Osteocyte (in vitro differentiated cells): ENCODE data around the gene APBB2. TPM values are rescaled to one million over a fixed set of nuclear protein-coding genes. Genes with fewer than 3 reads are reported as not detected.
A peak's percentile ranks its signal among the peaks of the same experiment; 100 is the strongest.

Experiments
- DNase-seq: peaks from one replicate; pipeline ENCODE4 v3.0.0; 2021; ENCODE audit warnings: mixed read lengths; ENCODE audit not compliant: unreplicated experiment; ENCODE audit errors: extremely low spot score
- H3K27ac Mint-ChIP-seq: one replicate; pipeline ENCODE4 v1.8.0; 2021; ENCODE audit warnings: mild to moderate bottlenecking, mixed read lengths; ENCODE audit not compliant: unreplicated experiment
- H3K27me3 Mint-ChIP-seq: one replicate; pipeline ENCODE4 v1.8.0; 2021; ENCODE audit warnings: mixed read lengths; ENCODE audit not compliant: unreplicated experiment
- H3K36me3 Mint-ChIP-seq: one replicate; pipeline ENCODE4 v1.8.0; 2021; ENCODE audit warnings: mixed read lengths; ENCODE audit not compliant: unreplicated experiment
- H3K4me1 Mint-ChIP-seq: one replicate; pipeline ENCODE4 v1.8.0; 2021; ENCODE audit warnings: mixed read lengths; ENCODE audit not compliant: unreplicated experiment
- H3K4me3 Mint-ChIP-seq: one replicate; pipeline ENCODE4 v1.8.0; 2021; ENCODE audit warnings: mild to moderate bottlenecking, moderate library complexity, mixed read lengths; ENCODE audit not compliant: unreplicated experiment
- H3K9me3 Mint-ChIP-seq: one replicate; pipeline ENCODE4 v1.8.0; 2021; ENCODE audit warnings: mixed read lengths; ENCODE audit not compliant: unreplicated experiment
- total RNA-seq: library from RNA; stranded (reverse); gene quantifications from 2 replicates; pipeline ENCODE4 v1.2.1, GENCODE V29; 2021
- TF ChIP-seq, protein P1 (sequence below): fragments of 200-600 bp; sonication (generic); IDR thresholded peaks from 2 replicates; pipeline ENCODE4 v1.5.0; 2021; ENCODE audit warnings: antibody characterized with exemption, mild to moderate bottlenecking, moderate library complexity

APBB2 gene
- total RNA-seq, 1 donor from 2014 or later: 56.2 TPM

DNA sequence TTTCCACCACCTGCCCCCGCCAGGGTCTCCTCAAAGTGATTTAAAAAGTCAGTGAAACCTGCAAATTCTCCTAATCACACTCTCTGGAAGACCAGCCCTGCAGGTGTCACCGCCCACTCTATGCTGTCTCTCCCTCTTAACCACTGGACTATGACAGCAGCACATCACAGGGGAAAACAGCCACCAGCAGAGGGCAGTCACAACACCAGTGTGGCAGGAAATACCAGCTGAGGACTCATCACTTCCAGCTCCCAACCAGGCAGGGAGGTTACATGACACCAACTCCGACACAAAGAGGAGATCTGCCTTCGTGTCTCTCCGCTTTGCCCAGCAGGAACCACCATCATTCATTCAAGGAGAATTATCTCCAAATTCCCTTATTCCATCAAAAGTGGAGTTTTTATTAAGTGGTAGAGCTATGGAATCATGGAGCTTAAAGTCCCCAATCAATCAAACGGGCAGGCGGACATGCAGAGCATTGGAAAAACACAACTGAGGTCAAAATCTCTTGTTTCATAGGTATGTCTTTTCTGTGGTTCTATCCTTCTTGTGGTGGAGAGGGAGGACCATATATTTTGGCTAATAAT lies 373.3 kb downstream of the APBB2 start:
- DNase-seq: peak; percentile 88
- H3K27me3 Mint-ChIP-seq: no peaks in the 10 kb centered on the region
- TF ChIP-seq, protein P1, sequence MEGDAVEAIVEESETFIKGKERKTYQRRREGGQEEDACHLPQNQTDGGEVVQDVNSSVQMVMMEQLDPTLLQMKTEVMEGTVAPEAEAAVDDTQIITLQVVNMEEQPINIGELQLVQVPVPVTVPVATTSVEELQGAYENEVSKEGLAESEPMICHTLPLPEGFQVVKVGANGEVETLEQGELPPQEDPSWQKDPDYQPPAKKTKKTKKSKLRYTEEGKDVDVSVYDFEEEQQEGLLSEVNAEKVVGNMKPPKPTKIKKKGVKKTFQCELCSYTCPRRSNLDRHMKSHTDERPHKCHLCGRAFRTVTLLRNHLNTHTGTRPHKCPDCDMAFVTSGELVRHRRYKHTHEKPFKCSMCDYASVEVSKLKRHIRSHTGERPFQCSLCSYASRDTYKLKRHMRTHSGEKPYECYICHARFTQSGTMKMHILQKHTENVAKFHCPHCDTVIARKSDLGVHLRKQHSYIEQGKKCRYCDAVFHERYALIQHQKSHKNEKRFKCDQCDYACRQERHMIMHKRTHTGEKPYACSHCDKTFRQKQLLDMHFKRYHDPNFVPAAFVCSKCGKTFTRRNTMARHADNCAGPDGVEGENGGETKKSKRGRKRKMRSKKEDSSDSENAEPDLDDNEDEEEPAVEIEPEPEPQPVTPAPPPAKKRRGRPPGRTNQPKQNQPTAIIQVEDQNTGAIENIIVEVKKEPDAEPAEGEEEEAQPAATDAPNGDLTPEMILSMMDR: peak; percentile 69
- H3K4me1 Mint-ChIP-seq: peaks cover 14% of the 10 kb centered on the region
- no peaks in the 10 kb centered on the region for H3K9me3 Mint-ChIP-seq
- no peaks in the 10 kb centered on the region for H3K36me3 Mint-ChIP-seq
- H3K4me3 Mint-ChIP-seq: no peak overlapping the region
- peak overlapping the region; percentile 71 for H3K27ac Mint-ChIP-seq

DNA sequence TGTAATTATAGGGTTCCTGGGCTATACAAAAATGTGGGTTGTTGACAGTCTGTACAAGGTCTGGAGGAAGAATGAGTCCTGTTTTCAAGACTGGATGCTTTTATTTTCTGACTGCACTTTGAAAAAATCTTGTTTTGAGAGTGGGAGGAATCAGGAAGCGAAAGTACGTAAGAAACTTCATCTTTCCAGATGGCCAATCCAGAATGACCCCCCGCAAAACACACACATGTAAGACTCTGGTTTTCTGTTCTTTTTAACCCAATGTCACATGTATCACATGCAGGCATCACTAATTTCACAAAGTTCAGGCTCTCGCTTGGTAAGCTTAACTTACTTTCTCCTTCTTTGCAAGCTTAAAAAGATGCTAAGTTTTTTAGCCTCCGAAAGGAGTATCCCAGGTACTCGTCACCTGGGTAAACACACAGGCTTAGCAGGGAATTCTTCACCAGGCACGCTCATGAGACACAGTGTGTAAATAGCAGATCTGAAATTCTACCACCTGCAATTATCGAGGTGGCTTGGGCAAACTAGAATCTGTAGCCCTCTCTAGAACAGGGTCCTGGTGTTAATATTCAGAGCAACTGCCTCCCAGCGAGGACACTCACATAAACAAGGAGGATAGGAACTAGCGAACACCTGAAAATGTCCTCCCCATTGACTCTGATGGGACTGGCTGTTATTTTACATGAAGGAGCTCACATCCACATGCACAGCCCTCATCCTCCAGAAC lies 373.9 kb downstream of the APBB2 start:
- Mint-ChIP-seq H3K36me3 (peaks cover 2% of the 10 kb centered on the region), H3K4me3 (no peak overlapping the region), H3K27ac (no peak overlapping the region), H3K4me1 (peaks cover 13% of the 10 kb centered on the region), H3K27me3 (no peaks in the 10 kb centered on the region), H3K9me3 (no peaks in the 10 kb centered on the region)
- no peak for DNase-seq
- TF ChIP-seq, protein P1: no peak

DNA sequence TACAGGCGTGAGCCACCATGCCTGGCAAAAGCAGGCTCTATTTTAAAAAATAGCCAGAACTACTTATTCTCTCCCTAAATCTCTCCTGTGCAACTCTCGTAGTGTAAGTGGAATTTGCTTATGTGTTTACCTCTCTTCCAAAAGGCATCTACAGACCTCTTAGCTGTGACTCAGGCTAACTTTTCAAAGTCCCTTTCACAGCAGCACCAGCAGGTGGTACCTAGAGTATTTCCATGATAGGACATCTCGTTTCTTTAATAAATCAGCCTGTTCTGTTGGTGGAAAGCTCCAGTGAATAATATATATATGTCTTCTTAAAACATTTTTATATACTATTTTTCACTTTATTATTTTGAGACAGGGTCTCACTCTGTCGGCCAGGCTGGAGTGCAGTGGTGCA lies 375.6 kb downstream of the APBB2 start:
- no peaks in the 10 kb centered on the region for H3K9me3 Mint-ChIP-seq
- H3K4me3 Mint-ChIP-seq: no peak overlapping the region
- no peak overlapping the region for H3K27ac Mint-ChIP-seq
- DNase-seq: no peak
- peaks cover 13% of the 10 kb centered on the region for H3K4me1 Mint-ChIP-seq
- H3K36me3 Mint-ChIP-seq: peaks cover 2% of the 10 kb centered on the region
- TF ChIP-seq, protein P1: no peak
- no peaks in the 10 kb centered on the region for H3K27me3 Mint-ChIP-seq

DNA sequence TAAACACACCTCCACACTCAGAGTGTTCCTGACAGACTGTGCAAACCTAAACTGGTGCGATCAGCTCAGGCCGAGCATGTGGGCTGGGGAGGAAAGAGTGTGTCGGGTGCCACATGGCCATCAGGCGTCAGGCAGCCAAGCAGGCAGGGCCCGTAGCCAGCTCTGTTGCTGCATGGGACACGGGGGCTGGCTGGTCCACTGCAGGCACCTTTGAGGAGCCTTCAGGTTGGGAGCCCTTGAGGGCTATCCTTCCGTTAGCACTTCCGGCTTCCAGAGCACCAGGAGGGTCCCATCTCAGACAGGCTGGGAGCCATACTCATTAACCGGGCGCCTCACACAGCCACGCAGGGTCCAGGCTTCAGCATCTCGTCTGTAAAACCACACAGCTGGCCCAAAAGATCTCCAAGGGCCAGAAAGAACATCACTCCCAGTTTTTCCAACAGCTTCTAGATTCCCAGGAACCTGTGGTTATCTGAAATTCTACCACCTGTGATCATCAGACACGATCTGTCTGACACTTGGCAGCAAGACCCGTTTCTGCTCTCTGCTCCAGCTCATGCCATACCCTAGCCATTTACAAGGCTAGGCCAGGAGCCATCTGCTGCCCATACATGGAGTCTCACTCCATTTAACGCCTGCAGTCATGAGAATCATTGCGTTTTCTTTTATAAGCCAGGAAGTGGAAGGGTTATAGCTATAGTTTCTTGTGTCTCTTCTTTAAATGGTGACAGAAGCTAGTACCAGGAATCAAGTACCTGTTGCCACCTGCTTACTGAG lies 377.1 kb downstream of the APBB2 start:
- Mint-ChIP-seq H3K27ac (no peak overlapping the region), H3K4me1 (peaks cover 6% of the 10 kb centered on the region), H3K36me3 (peaks cover 5% of the 10 kb centered on the region), H3K4me3 (no peak overlapping the region), H3K9me3 (no peaks in the 10 kb centered on the region), H3K27me3 (no peaks in the 10 kb centered on the region)
- TF ChIP-seq, protein P1: no peak
- DNase-seq: no peak

DNA sequence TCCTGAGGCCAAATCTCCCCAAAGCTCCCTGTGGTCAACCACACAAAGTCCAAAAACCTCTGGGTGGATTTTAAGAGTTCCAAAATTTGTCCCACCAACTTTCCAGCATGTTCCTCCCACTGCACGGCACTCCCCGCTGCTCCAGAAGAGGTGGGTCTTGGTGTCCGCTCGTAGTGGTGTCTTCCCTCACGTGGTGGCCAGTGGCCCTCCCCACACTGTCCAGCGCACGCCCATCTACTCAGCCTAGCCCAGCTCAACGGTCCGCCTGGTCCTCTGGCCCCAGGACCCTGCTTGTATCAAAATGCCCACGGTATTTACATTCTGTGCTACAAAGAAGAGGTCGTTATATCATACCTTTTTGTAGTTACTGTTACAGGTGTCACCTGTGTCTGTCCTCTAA lies 381.1 kb downstream of the APBB2 start:
- TF ChIP-seq, protein P1: no peak
- Mint-ChIP-seq H3K9me3 (no peaks in the 10 kb centered on the region), H3K27me3 (no peaks in the 10 kb centered on the region), H3K4me3 (no peak overlapping the region), H3K27ac (no peak overlapping the region), H3K4me1 (no peaks in the 10 kb centered on the region), H3K36me3 (peaks cover 14% of the 10 kb centered on the region)
- no peak for DNase-seq
